Keratinocyte (primary cell): ENCODE results near the gene SSBP1.

Experiments used
- EZH2 ChIP-seq: IDR thresholded peaks from one replicate; pipeline ENCODE4 v1.6.1; 2012; ENCODE audit warnings: inconsistent platforms, mild to moderate bottlenecking, low read length, moderate library complexity
- TF ChIP-seq, protein P1 (sequence below), 3 experiments: IDR thresholded peaks in 1 of 3; conservative IDR thresholded peaks in 1 of 3; optimal IDR thresholded peaks in 1 of 3; 2 replicates in 2 of 3; 3 replicates in 1 of 3; pipeline versions ENCODE3 to v1.5.1; 2011; ENCODE audit warnings: low read length in 3 of 3, mild to moderate bottlenecking in 3 of 3, moderate library complexity in 2 of 3, control low read depth in 1 of 3, inconsistent platforms in 1 of 3; ENCODE audit not compliant: insufficient read depth in 2 of 3; ENCODE audit errors: extremely low read depth in 1 of 3

DNA sequence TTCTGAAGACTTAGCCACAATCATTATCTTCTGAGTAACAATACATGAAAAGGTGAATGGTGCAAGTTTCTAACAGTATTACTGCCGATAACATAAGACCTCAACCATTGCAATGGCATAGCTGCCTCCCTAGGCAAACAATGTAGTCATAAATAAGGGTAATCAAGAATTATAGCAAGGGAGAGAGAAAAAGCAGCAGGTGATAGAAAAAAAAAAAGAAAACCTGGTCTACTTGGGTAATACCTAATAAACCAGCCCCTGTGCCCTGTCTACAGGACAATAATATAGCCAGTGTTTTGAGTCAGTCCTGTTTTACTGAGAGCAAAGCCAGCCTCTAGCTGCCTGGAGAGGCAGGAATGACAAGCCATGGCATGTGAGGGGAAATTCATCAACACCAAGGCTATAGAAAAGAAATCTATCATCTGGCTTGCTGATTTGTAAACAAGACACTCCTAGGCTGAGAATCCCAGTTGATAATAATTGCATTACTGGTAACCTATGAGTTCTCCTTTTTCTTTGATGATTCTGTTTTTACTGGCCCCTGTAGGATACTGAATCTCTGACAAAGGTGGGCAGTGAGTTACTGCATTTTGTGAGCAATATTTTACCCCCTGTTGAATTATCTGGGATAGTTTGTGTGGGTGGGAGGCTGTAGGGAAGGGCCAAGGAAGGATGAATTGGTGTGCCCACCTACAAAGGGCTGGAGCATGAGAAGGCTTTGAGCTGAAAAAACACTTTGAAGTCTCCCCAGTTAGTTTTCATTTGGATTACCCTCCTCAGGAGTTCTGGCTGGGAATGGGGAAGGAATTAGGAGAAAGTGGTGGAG lies 31.7 kb upstream of the SSBP1 start:
- TF ChIP-seq, protein P1, sequence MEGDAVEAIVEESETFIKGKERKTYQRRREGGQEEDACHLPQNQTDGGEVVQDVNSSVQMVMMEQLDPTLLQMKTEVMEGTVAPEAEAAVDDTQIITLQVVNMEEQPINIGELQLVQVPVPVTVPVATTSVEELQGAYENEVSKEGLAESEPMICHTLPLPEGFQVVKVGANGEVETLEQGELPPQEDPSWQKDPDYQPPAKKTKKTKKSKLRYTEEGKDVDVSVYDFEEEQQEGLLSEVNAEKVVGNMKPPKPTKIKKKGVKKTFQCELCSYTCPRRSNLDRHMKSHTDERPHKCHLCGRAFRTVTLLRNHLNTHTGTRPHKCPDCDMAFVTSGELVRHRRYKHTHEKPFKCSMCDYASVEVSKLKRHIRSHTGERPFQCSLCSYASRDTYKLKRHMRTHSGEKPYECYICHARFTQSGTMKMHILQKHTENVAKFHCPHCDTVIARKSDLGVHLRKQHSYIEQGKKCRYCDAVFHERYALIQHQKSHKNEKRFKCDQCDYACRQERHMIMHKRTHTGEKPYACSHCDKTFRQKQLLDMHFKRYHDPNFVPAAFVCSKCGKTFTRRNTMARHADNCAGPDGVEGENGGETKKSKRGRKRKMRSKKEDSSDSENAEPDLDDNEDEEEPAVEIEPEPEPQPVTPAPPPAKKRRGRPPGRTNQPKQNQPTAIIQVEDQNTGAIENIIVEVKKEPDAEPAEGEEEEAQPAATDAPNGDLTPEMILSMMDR (optimal IDR thresholded peaks at IDR 0.05 in 1 of 3, IDR thresholded peaks at IDR 0.05 in 1 of 3, conservative IDR thresholded peaks at IDR 0.05 in 1 of 3; ENCODE audit: extremely low read depth in 1 of 3, insufficient read depth in 2 of 3, low read length in 3 of 3): no peak
- no peak for TF ChIP-seq EZH2
